AG09309 (cell line): Measurements from ENCODE around the gene NFAT5.
"Not testable (repeated sequence)": the region's sequence is repeated elsewhere in the genome, so short reads cannot be mapped to it uniquely, and the experiment has no call there.

Experiments used
- DNase-seq: peaks from one replicate; pipeline ENCODE4 v3.0.0-alpha.2; 2010; ENCODE audit warnings: low read depth
- H3K4me3 ChIP-seq: 2 replicates; pipeline ENCODE4 v1.5.1; 2011; ENCODE audit warnings: mild to moderate bottlenecking, low read depth, low read length, moderate library complexity; ENCODE audit not compliant: control insufficient read depth
- CTCF ChIP-seq: IDR thresholded peaks from 2 replicates; pipeline ENCODE4 v1.5.1; 2011; ENCODE audit warnings: mild to moderate bottlenecking, low read depth, low read length, inconsistent platforms; ENCODE audit not compliant: insufficient read depth, control insufficient read depth; ENCODE audit errors: missing control alignments

Gene NFAT5

GRCh38 chr16:69563605-69564580 lies 1.9 kb upstream of the NFAT5 start:
- no peak for TF ChIP-seq CTCF
- no peak overlapping the region for H3K4me3 ChIP-seq
- DNase-seq, result no peak

DNA sequence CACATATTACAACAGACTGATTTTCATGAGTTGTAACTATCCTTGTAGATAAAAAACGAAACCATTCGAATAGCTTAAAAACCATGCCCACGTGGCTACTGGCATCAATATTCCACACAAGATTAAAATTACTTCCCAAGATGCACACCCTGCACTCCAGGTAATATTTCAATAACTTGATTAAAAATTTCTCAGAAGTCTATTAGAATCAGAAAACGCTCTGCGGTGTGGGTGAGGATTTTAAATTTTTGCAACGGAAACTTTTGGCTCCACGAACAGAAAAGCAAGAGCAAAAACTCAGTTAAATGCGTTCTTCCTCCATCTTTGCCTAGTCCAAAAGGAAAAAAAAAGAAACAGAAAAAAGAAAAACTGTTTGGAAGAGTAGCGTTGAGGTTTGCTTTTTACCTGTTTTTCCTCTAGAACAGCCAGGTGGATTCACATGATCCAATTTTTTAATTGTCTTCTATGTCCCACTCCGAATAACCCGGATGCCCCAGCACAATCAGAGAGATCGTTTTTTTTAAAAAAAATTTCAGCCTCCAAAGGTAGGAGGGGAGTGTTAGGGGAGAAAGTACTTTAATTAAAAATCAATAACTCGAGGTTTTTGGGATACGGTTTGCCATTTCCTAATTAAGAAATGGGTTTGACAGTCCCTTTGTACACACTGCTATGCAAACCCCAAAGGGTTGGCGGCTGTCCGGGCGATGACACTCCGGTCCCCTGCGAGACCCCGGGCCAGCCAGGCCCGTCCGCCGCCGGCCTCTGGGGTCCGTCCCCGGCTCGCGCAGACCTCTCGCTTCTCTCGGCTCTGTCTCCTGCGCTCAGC lies 708 bp upstream of the NFAT5 start:
- no peak for TF ChIP-seq CTCF
- DNase-seq, result no peak
- H3K4me3 ChIP-seq, result peak overlapping the region; percentile 58

GRCh38 chr16:69566240-69566980 lies 644 bp downstream of the NFAT5 start:
- DNase-seq, result no peak

DNA sequence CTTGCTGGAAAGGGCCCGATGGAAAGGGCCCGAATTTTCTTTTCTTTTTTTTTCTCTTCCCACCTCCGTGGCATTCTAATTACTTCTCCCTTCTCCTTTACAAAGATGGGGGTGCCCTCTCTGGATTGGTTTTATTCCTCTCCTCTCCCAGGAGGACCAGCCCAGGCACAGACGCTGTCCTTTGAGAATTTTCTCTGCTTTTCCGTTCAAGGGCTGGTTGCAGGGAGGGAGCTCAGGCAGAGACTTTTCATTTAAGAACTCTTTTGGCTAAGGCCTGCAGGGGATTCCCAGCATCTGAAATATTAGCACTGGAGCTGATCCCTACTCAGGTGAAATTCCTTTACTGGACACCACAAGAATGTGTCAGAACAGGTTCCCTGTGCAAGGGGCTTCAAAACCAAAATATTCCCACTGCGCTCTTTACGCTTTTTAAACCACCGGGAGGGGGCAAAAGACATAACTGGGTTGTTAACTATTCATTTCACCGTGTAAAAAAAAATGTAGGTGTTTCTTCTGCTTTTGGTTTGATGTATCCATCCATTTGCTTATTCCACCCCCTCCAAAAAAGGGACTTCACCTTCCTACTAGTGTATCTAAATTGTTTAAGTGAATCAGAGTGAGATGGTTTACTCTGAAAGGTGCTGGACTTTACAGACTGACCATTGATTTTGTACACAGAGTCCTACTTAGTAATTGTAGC lies 1.4 kb downstream of the NFAT5 start:
- peak overlapping the region; percentile 95 for H3K4me3 ChIP-seq
- no peak for DNase-seq
- TF ChIP-seq CTCF, result peak; percentile 33

More at GRCh38 chr16:69566240-69566980, 644 bp downstream of the NFAT5 start:
- TF ChIP-seq CTCF, result no peak
- H3K4me3 ChIP-seq, result peak overlapping the region; percentile 95

DNA sequence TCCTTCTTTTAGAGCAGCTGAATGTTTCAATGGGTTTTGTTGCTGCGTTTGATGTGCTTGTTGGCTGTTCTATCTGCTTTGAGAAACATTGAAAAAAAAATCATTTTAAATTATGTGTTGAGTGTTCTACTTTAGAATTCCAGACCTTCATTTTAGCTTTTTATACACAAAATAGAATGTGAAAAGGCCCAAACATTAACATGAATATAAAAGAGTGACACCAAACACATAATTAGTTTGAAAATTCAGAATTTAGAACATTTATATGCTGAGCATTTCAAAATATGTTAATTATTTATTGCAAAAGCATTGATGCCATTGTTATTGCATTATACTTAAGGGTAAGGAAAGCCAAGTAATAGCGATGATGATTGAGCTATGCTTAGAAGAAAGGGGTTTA lies 2.9 kb downstream of the NFAT5 start:
- H3K4me3 ChIP-seq, result no peak overlapping the region

DNA sequence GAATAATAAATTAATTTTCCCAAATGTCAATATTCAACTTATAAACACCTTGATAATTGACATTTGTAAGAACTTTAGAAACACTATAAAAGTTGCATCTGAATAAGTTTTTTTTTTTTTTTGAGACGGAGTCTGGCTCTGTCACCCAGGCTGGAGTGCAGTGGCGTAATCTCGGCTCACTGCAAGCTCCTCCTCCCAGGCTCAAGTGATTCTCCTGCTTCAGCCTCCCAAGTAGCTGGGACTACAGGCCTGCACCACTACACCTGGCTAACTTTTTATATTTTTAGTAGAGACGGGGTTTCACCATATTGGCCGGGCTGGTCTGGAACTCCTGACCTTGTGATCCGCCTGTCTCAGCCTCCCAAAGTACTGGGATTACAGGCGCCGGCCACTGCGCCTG lies 13.0 kb downstream of the NFAT5 start:
- H3K4me3 ChIP-seq, DNase-seq: not testable (repeated sequence)

More for the DNA sequence above, 2.9 kb downstream of the NFAT5 start:
- TF ChIP-seq CTCF, result no peak
- DNase-seq, result no peak
